K562 (cell line): ENCODE results near the gene CLDND2. TPM values are rescaled to one million over a fixed set of nuclear protein-coding genes. Genes with fewer than 3 reads are reported as not detected.
A peak's percentile ranks its signal among the peaks of the same experiment; 100 is the strongest.

Experiments
- ARID1B ChIP-seq: fragments of 450-650 bp; IDR thresholded peaks from 2 replicates; pipeline ENCODE4 v1.6.1; 2016; ENCODE audit warnings: antibody characterized with exemption, mild to moderate bottlenecking, inconsistent platforms
- ARID4B ChIP-seq: sonication (generic); formaldehyde crosslinking; IDR thresholded peaks from 2 replicates; pipeline ENCODE4 v1.8.0; 2022; ENCODE audit warnings: mild to moderate bottlenecking, missing genetic modification reagents
- GATAD2B ChIP-seq: fragments of 450-650 bp; IDR thresholded peaks from 2 replicates; pipeline ENCODE4 v1.6.1; 2017; ENCODE audit warnings: mild to moderate bottlenecking, borderline replicate concordance
- HMG20A ChIP-seq: fragments of 450-650 bp; formaldehyde crosslinking; conservative IDR thresholded peaks from 2 replicates; pipeline ENCODE4 v1.4.0; 2020; ENCODE audit warnings: mild to moderate bottlenecking, mixed read lengths
- MNT ChIP-seq, 2 experiments: fragments of 450-650 bp; conservative IDR thresholded peaks; 2 replicates each; pipeline ENCODE4 v1.6.1; 2017; ENCODE audit warnings: mild to moderate bottlenecking in 2 of 2, moderate library complexity in 2 of 2
- RAD21 ChIP-seq, 2 experiments: fragments of 250-450 bp in 1 of 2; fragments of 450-650 bp in 1 of 2; sonication (Bioruptor Pico) in 1 of 2; formaldehyde crosslinking in 1 of 2; IDR thresholded peaks in 1 of 2; conservative IDR thresholded peaks in 1 of 2; 2 replicates each; pipeline versions ENCODE4 v1.4.0 to v1.8.0; 2020 to 2022; ENCODE audit warnings: mild to moderate bottlenecking in 2 of 2, moderate library complexity in 1 of 2
- RHOXF2B ChIP-seq: fragments of 250-450 bp; sonication (Bioruptor Pico); conservative IDR thresholded peaks from 2 replicates; pipeline ENCODE4 v1.5.1; 2021
- SPI1 ChIP-seq: IDR thresholded peaks from 2 replicates; pipeline ENCODE4 v1.6.1; 2011; ENCODE audit warnings: low read depth, low read length, control low read depth, borderline replicate concordance
- ZBTB2 ChIP-seq: fragments of 450-650 bp; IDR thresholded peaks from 2 replicates; pipeline ENCODE4 v1.6.1; 2016; ENCODE audit warnings: antibody characterized with exemption
- ZBTB26 ChIP-seq: fragments of 450-650 bp; formaldehyde crosslinking; IDR thresholded peaks from 2 replicates; pipeline ENCODE4 v1.4.0; 2022; ENCODE audit warnings: missing genetic modification characterization
- ZNF263 ChIP-seq: sonication (generic); formaldehyde crosslinking; IDR thresholded peaks from 2 replicates; pipeline ENCODE4 v1.8.0; 2022; ENCODE audit warnings: mild to moderate bottlenecking, missing genetic modification reagents, borderline replicate concordance
- ZNF398 ChIP-seq: fragments of 250-450 bp; sonication (Bioruptor Pico); IDR thresholded peaks from 2 replicates; pipeline ENCODE4 v1.8.0; 2021; ENCODE audit warnings: moderate library complexity, mild to moderate bottlenecking, inconsistent platforms
- ZNF79 ChIP-seq: fragments of 250-450 bp; sonication (Bioruptor Pico); IDR thresholded peaks from 2 replicates; pipeline ENCODE4 v1.4.0; 2020; ENCODE audit warnings: low read depth, mild to moderate bottlenecking, moderate library complexity
- polyA plus RNA-seq, 8 experiments: library from polyadenylated mRNA; depleted of rRNA in 4 of 8; stranded (reverse) in 5 of 8; unstranded in 3 of 8; fragments of >200 nt; fragmentation: Nextera tagmentation in 2 of 8; fragmentation: Illumina TruSeq in 1 of 8; extraction: Ambion mirVana in 2 of 8; extraction: Trizol in 1 of 8; gene quantifications; 2 replicates each; pipeline versions ENCODE4 v1.2.1 to v1.2.3, GENCODE V29; 2011 to 2014; ENCODE audit warnings: inconsistent platforms in 1 of 8, missing spikeins in 1 of 8
- total RNA-seq, 7 experiments: library from RNA; depleted of rRNA in 6 of 7; stranded (reverse); fragments of >200 nt in 6 of 7; fragmentation: Illumina TruSeq in 2 of 7; extraction: Trizol in 2 of 7; gene quantifications; 2 replicates each; pipeline versions ENCODE4 v1.2.1 to v1.2.3, GENCODE V29; 2011 to 2021; ENCODE audit warnings: low replicate concordance in 1 of 7

Gene CLDND2
- total and polyA plus RNA-seq, 9 of the 15 experiments (the other 6 are each of a cell fraction or from before 2014, with no cell fraction given) = 0.45 to 4.0 (median 1.2) TPM; not detected in 3

- TF ChIP-seq HMG20A (CRISPR knock-in tag) = no peak
- no peak for TF ChIP-seq SPI1
- TF ChIP-seq ZBTB2 = 0 out of 2 replicates have a peak, but pooled peaks have one; percentile 36
- TF ChIP-seq ARID4B (CRISPR knock-in tag) = peak; percentile 93
- no peak for TF ChIP-seq ZBTB26 (CRISPR knock-in tag)
- peak in 1 of 2 experiments; percentile 78; a peak in 1 of 4 replicates for TF ChIP-seq MNT (conservative IDR thresholded peaks at IDR 0.05)
- TF ChIP-seq ZNF398 = no peak
- no peak for TF ChIP-seq RHOXF2B (CRISPR knock-in tag)
- no peak for TF ChIP-seq ZNF79 (CRISPR knock-in tag)
- peak; percentile 37; the same call in 1 of the 2 replicates for TF ChIP-seq ARID1B
- TF ChIP-seq GATAD2B = peak; percentile 97
- peak; percentile 35; the same call in 1 of the 2 replicates for TF ChIP-seq ZNF263 (CRISPR knock-in tag)
- TF ChIP-seq RAD21 (CRISPR knock-in tag; conservative IDR thresholded peaks at IDR 0.05 in 1 of 2, IDR thresholded peaks at IDR 0.05 in 1 of 2) = peak in 1 of 2 experiments; percentile 77; a peak in 3 of 4 replicates
These were observed 28.8 kb downstream of the CLDND2 start (continued) for GRCh38 chr19:51339687-51340656.
